K562 (cell line): Measurements from ENCODE around the gene MEX3A. TPM values are rescaled to one million over a fixed set of nuclear protein-coding genes. Genes with fewer than 3 reads are reported as not detected.
A peak's percentile ranks its signal among the peaks of the same experiment; 100 is the strongest.

Experiments
- JUNB ChIP-seq: fragments of 450-650 bp; formaldehyde crosslinking; conservative IDR thresholded peaks from 2 replicates; pipeline ENCODE4 v1.4.0; 2020; ENCODE audit warnings: mild to moderate bottlenecking
- MEF2A ChIP-seq: IDR thresholded peaks from 2 replicates; pipeline ENCODE4 v1.6.1; 2011; ENCODE audit warnings: low read depth, mild to moderate bottlenecking, low read length, moderate library complexity; ENCODE audit not compliant: control insufficient read depth
- SOX6 ChIP-seq: fragments of 450-650 bp; IDR thresholded peaks from 2 replicates; pipeline ENCODE4 v1.6.1; 2014; ENCODE audit warnings: mild to moderate bottlenecking
- SPI1 ChIP-seq: IDR thresholded peaks from 2 replicates; pipeline ENCODE4 v1.6.1; 2011; ENCODE audit warnings: low read depth, low read length, control low read depth, borderline replicate concordance
- TCF15 ChIP-seq: fragments of 250-450 bp; sonication (Bioruptor Pico); IDR thresholded peaks from 2 replicates; pipeline ENCODE4 v1.8.0; 2022; ENCODE audit warnings: moderate library complexity, mild to moderate bottlenecking, inconsistent platforms
- TFAP4 ChIP-seq: sonication (generic); formaldehyde crosslinking; IDR thresholded peaks from 2 replicates; pipeline ENCODE4 v1.8.0; 2022; ENCODE audit warnings: missing genetic modification reagents, mild to moderate bottlenecking, moderate library complexity, borderline replicate concordance
- THRB ChIP-seq: fragments of 450-650 bp; formaldehyde crosslinking; conservative IDR thresholded peaks from 2 replicates; pipeline ENCODE4 v1.4.0; 2022; ENCODE audit warnings: mild to moderate bottlenecking, missing genetic modification characterization
- ZBTB40 ChIP-seq, 2 experiments: fragments of 450-650 bp in 1 of 2; sonication (generic) in 1 of 2; formaldehyde crosslinking in 1 of 2; IDR thresholded peaks; 2 replicates each; pipeline versions ENCODE4 v1.7.1 to v1.9.0; 2016 to 2022; ENCODE audit warnings: inconsistent platforms in 1 of 2, mild to moderate bottlenecking in 1 of 2, missing genetic modification reagents in 1 of 2
- ZNF449 ChIP-seq: fragments of 250-450 bp; sonication (Bioruptor Pico); IDR thresholded peaks from 2 replicates; pipeline ENCODE4 v1.8.0; 2022; ENCODE audit warnings: moderate library complexity, mild to moderate bottlenecking, inconsistent platforms
- ZNF586 ChIP-seq: fragments of 450-650 bp; formaldehyde crosslinking; conservative IDR thresholded peaks from 2 replicates; pipeline ENCODE4 v1.4.0; 2020; ENCODE audit warnings: mild to moderate bottlenecking, moderate library complexity
- ZNF778 ChIP-seq: fragments of 450-650 bp; formaldehyde crosslinking; IDR thresholded peaks from 2 replicates; pipeline ENCODE4 v1.4.0; 2020; ENCODE audit warnings: mild to moderate bottlenecking, moderate library complexity
- polyA plus RNA-seq, 8 experiments: library from polyadenylated mRNA; depleted of rRNA in 4 of 8; stranded (reverse) in 5 of 8; unstranded in 3 of 8; fragments of >200 nt; fragmentation: Nextera tagmentation in 2 of 8; fragmentation: Illumina TruSeq in 1 of 8; extraction: Ambion mirVana in 2 of 8; extraction: Trizol in 1 of 8; gene quantifications; 2 replicates each; pipeline versions ENCODE4 v1.2.1 to v1.2.3, GENCODE V29; 2011 to 2014; ENCODE audit warnings: inconsistent platforms in 1 of 8, missing spikeins in 1 of 8
- total RNA-seq, 7 experiments: library from RNA; depleted of rRNA in 6 of 7; stranded (reverse); fragments of >200 nt in 6 of 7; fragmentation: Illumina TruSeq in 2 of 7; extraction: Trizol in 2 of 7; gene quantifications; 2 replicates each; pipeline versions ENCODE4 v1.2.1 to v1.2.3, GENCODE V29; 2011 to 2021; ENCODE audit warnings: low replicate concordance in 1 of 7

MEX3A gene
- total and polyA plus RNA-seq, 9 of the 15 experiments (the other 6 are each of a cell fraction or from before 2014, with no cell fraction given), result 0.36 to 13.7 (median 5.2) TPM

- TF ChIP-seq ZBTB40 (IDR thresholded peaks at IDR 0.05) (peak; percentile 87), ZBTB40 (CRISPR knock-in tag; IDR thresholded peaks at IDR 0.05) (no peak), MEF2A (peak; percentile 94), TCF15 (no peak), SOX6 (0 out of 2 replicates have a peak, but pooled peaks have one; percentile 47), TFAP4 (CRISPR knock-in tag) (peak; percentile 66), ZNF778 (no peak), ZNF586 (CRISPR knock-in tag) (no peak), SPI1 (no peak), ZNF449 (CRISPR knock-in tag) (peak; percentile 26; the same call in 1 of the 2 replicates), JUNB (CRISPR knock-in tag) (0 out of 2 replicates have a peak, but pooled peaks have one; percentile 26), THRB (CRISPR knock-in tag) (0 out of 2 replicates have a peak, but pooled peaks have one; percentile 16)
Measured at GRCh38 chr1:156126043-156126629, 43.9 kb upstream of the MEX3A start (continued).
